Left colon (tissue), 2 donors: Measurements from ENCODE around the gene SKP1. TPM values are rescaled to one million over a fixed set of nuclear protein-coding genes. Genes with fewer than 3 reads are reported as not detected.
A peak's percentile ranks its signal among the peaks of the same experiment; 100 is the strongest.

Source experiments
- ATAC-seq: fragments of 200-7000 bp; cut with Tn5 transposase; one replicate; pipeline ENCODE4 v1.9.1; 2020; ENCODE audit warnings: mild to moderate bottlenecking, moderate library complexity
- DNase-seq, 2 donors: peaks; one replicate each; pipeline ENCODE4 v3.0.0-alpha.2; 2020
- intact Hi-C, 2 donors: fragments of 100-400 bp; cut with DNase I in 1 of 2; cut with micrococcal nuclease in 1 of 2; formaldehyde crosslinking; loops; one replicate each; pipeline versions ENCODE4 v1.11.2 to v1.14.0; 2022; cut with DNase I, micrococcal nuclease
- total RNA-seq, 2 donors: library from RNA; stranded (reverse); fragmentation: NEBNext Ultra II Directional; extraction: Animal tissue kit (Norgen Biotek cat#: 25700); gene quantifications; one replicate each; pipeline ENCODE4 v1.2.1, GENCODE V29; 2021
- donor health status: DM: no; HTN: no; CAD: no.
- donor health status: DM: yes; HTN: yes; CAD: no.

SKP1 gene
- total RNA-seq, 2 donors from 2014 or later, result 242 to 273 TPM

GRCh38 chr5:134119720-134120119, 57.0 kb downstream of the SKP1 start:
- ATAC-seq (no peak), DNase-seq (no peak)

GRCh38 chr5:134118212-134118835, 58.4 kb downstream of the SKP1 start:
- intact Hi-C loops, result no loop called here
- DNase-seq (no peak), ATAC-seq (no peak)

More at GRCh38 chr5:134119720-134120119, 57.0 kb downstream of the SKP1 start:
- intact Hi-C loops, result no loop called here

- no peak for ATAC-seq
- intact Hi-C loops, result no loop called here
- DNase-seq, result no peak
Observed at GRCh38 chr5:134116789-134117761, 59.7 kb downstream of the SKP1 start.

GRCh38 chr5:134116286-134116685, 60.5 kb downstream of the SKP1 start:
- intact Hi-C loops, result no loop called here
- DNase-seq, result no peak
- ATAC-seq, result no peak

GRCh38 chr5:134115806-134116175, 61.0 kb downstream of the SKP1 start:
- intact Hi-C loops, result no loop called here
- no peak for DNase-seq
- ATAC-seq, result no peak

GRCh38 chr5:134114886-134115805, 61.6 kb downstream of the SKP1 start:
- DNase-seq, result peak in 1 of 2 donors; percentile 54
- intact Hi-C loops, result no loop called here

GRCh38 chr5:134113902-134114875, 62.6 kb downstream of the SKP1 start, which contains the start of gene TCF7:
TCF7 (plus strand) TSS chr5:134114681; CDS start chr5:134114907, 226 bp downstream.
- peak; percentile 72 to 84 for DNase-seq
- ATAC-seq, result peak; percentile 98
- intact Hi-C loops, result no loop called here

More at GRCh38 chr5:134114886-134115805, 61.6 kb downstream of the SKP1 start:
- no peak for ATAC-seq

GRCh38 chr5:134113363-134113889, 63.3 kb downstream of the SKP1 start:
- intact Hi-C loops, result no loop called here
- no peak for DNase-seq

GRCh38 chr5:134112726-134113362, 63.9 kb downstream of the SKP1 start:
- intact Hi-C loops, result no loop called here
- no peak for DNase-seq
- no peak for ATAC-seq

More at GRCh38 chr5:134113363-134113889, 63.3 kb downstream of the SKP1 start:
- no peak for ATAC-seq

GRCh38 chr5:134111741-134112647, 64.8 kb downstream of the SKP1 start:
- intact Hi-C loops, result no loop called here
- ATAC-seq, result no peak

GRCh38 chr5:134110382-134110781, 66.4 kb downstream of the SKP1 start:
- DNase-seq (no peak), ATAC-seq (no peak)
- intact Hi-C loops, result no loop called here

More at GRCh38 chr5:134111741-134112647, 64.8 kb downstream of the SKP1 start:
- no peak for DNase-seq

GRCh38 chr5:134107779-134108178, 69.0 kb downstream of the SKP1 start:
- DNase-seq (no peak), ATAC-seq (no peak)
- intact Hi-C loops, result no loop called here

GRCh38 chr5:134106991-134107701, 69.6 kb downstream of the SKP1 start:
- no peak for DNase-seq
- ATAC-seq, result no peak
- intact Hi-C loops, result no loop called here

GRCh38 chr5:134103998-134104654, 72.6 kb downstream of the SKP1 start:
- no peak for ATAC-seq
- intact Hi-C loops, result no loop called here
- DNase-seq, result no peak

GRCh38 chr5:134103397-134103796, 73.4 kb downstream of the SKP1 start:
- no peak for ATAC-seq
- no peak for DNase-seq
- intact Hi-C loops, result no loop called here
